DMS153 (cell line): ENCODE data around the gene OR10V1.

Experiments
- DNase-seq: peaks from one replicate; lab custom pipeline; 2025; lab: John Stamatoyannopoulos, UW

The OR10V1 gene, protein sequence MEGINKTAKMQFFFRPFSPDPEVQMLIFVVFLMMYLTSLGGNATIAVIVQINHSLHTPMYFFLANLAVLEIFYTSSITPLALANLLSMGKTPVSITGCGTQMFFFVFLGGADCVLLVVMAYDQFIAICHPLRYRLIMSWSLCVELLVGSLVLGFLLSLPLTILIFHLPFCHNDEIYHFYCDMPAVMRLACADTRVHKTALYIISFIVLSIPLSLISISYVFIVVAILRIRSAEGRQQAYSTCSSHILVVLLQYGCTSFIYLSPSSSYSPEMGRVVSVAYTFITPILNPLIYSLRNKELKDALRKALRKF

DNA sequence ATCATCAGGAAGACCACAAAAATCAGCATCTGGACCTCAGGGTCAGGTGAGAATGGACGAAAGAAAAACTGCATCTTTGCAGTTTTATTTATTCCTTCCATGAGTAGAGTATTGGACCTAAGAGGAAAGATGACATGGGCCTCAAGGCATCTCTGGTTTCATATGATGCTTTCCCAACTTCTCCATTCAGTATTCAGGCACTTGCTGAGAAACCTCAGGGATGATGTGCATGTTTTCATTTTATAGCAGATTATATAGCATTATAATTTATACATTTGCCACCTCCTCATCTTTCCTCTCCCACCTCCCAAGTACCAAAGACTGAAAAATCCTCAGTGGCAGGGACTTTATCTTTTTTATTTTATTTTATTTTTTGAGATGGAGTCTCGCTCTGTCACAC is at the start of gene OR10V1:
Gene OR10V1 (minus strand): TSS at position 101 of the 400 bp plus-strand sequence. CDS start 0 bp downstream, at position 101.
- no peak for DNase-seq

GRCh38 chr11:59761993-59762392 is 48.3 kb upstream of the OR10V1 start:
- no peak for DNase-seq

- DNase-seq = no peak
These were observed 47.1 kb upstream of the OR10V1 start for GRCh38 chr11:59760771-59761170.

DNA sequence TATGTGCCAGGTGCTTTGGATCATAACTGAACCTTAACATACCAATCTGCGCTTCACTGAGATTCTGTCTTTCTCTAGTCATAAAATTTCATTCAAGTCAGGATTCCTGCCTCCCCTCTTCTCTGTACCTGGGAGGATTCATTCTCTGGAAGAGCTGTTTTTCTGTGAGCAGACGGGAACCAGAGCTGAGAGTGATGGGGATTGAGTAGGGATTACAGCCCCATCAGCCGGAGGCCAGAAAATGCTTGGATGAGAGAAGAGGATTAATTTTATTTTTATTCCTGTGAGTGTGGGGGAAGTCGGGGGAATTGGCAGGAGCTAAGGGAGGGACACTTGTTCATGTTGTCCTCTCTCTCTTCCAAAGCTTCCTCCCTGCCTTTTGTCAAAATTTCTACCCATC is 46.3 kb upstream of the OR10V1 start:
- DNase-seq = no peak

DNA sequence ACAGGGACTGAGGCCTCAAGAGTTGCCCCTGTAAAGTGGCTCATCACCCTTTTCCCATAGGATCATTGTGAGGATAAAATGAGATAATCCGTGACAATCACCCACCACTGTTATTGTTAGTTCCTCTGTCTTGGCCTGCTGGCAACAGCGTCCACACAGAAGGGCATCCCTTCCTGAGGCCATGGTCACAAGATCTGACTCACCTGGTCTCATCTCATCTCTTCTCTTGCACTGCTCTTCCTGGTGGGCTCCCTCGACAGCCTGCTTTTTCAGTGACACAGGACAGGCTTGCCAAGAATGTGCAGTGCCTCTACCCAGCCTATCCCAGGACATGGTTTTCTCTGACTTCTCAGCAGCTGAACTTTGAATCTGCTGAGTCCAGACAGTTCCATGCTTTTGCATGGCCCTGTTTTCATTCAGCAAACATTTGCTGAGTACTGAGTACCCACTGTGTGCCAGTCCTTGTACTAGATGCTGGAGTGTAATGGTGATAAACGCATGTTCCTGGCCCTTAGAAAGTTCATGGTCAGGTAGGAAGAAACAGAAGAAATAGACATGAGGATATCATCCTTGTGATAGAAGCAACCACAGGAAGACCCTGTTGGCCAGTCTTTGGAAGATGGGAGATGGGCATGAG is 44.9 kb upstream of the OR10V1 start:
- DNase-seq = no peak

DNA sequence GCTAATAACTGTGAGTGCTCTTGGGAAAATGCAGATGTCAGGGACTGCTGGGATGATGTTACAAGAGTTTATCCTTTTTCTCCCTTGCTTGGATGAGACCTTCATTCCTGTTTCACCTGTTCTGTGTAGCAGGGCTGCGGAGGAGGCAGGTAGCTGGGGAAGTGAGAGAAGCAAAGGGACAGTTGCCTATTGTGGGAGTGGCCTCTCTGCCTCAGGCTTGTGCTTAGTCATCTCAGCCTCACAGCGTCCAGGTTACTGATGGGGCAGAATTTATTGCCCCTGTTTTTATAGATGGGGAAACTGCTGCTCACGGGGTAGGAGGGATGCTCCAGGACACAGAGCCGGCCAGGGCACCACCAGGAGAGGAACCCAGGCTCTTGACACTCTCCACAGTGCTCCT is 43.2 kb upstream of the OR10V1 start:
- no peak for DNase-seq

DNA sequence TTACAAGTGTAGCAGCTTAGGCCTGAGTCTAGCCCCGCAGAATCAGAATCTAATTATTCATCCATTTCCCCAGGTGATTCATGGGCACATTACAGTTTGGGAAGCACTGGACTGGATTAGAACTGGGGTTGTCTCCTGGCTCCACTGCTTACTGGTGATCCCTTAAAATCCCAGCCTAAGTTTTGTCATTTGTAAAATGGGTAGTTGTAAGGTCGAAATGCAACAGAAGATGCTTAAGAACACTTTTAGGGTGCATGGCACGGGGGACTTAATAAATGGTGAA is 42.9 kb upstream of the OR10V1 start:
- no peak for DNase-seq

DNA sequence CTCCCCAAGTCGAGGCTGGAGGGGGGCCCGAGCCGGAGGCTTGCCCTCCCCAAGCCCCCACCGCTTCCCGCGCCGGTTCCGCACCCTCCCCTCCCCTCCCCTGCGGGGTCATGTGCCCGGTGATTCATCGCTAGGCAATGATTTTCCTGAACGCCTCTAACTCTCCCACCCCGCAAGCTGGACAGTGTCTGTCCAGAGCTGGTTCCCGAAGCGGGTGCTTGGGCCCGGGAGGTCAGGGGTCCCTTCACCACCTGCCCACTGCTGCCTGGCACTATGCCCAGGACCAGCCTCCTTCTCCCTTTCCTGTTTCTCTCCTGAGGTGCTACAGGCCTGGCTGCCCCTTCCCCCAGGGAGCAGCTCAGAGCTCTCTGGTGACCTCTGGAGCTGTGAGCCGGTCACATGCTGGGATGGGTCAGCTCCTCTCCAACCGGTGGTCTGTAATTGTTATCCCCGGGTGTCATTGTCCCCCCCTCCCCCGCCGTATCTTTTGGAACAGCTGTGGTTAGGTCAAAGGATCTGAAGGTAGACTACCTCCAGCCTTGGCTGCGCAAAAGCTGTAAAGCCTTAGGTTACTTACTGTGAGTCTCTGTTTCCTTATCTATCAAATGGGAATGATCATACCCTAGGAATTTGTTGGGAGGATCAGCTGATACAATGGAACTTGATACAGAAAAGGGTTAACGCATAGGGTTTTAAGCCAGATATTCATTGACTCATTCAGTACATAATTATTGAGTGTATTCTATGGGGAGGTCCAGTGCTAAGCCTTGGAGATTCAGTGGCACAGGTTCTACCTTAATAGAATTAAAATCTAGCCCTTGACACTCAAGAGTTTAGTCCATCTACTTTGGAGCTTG is 42.3 kb upstream of the OR10V1 start:
- DNase-seq = no peak

DNA sequence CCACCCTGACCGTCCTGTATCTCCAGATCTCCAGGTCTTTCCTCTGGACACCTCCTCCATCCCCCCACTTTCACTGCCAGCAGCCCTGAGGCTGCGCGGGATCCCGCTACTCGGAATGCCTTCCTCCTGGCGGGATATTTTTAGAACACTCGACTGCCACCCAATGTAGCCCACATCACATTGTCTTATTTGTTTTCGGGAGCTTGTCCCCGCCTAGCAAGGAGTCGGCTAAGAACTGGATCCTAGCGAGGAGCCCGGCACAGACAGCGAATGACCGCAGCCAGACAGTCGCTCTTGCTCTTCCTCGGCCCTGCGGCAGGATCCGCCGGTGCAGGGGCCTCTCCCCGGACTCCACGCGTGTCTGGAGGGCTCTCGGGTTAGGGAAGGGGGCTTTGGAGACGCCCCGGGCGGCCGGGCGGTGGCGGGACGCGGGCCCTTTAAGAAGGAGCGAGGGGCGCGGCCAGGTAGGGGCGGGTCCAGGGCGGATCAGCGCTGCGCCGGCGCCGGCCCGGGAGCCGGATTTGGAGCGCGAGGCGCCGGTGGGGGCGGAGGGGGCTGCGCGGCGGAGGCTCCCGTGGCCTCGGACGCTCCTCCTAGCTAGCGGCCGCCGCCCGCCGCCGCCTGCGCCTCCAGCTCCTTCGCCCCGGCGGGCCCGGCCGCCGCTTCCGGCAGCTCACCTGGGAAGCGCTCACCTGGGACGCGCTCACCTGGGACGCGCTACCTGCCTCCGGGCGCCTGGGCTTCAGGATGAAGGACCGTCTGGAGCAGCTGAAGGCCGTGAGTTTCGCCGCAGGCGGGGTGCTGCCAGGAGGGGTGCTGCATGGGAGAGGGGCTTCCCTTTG is 41.4 kb upstream of the OR10V1 start, which contains the start of gene STX3:
Gene STX3 (plus strand): TSS at position 518 of the 842 bp plus-strand sequence. CDS start 230 bp downstream, at position 748.
- peak; percentile 39 for DNase-seq

- DNase-seq = no peak
These were observed 40.8 kb upstream of the OR10V1 start for GRCh38 chr11:59754494-59754858.

- peak; percentile 40 for DNase-seq
These were observed 40.2 kb upstream of the OR10V1 start for GRCh38 chr11:59753650-59754493.

- no peak for DNase-seq
These were observed 32.5 kb upstream of the OR10V1 start for GRCh38 chr11:59746111-59746510.

- no peak for DNase-seq
These were observed 17.4 kb upstream of the OR10V1 start for GRCh38 chr11:59730896-59731565.

GRCh38 chr11:59729834-59730233 is 16.2 kb upstream of the OR10V1 start:
- DNase-seq = no peak

DNA sequence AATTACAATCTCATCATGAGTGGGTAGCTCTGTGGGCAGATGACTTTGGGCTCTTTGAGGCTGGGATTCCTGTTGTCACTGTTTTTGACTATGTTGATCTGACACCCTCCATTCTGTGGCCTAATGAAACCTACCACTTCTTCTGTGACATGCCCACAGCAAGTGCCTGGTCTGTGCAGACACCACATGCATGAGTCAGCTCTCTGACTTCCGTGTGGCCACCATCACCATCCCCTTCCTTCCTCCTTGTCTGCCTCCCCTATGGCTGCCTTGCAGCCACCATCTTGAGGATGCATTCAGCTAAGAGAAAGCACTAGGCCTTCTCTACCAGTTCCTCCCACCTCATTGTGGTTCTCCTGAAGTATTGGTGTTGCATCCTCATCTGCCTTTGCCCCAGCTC is 15.3 kb upstream of the OR10V1 start:
- DNase-seq = no peak

GRCh38 chr11:59728154-59728553 is 14.5 kb upstream of the OR10V1 start:
- DNase-seq = no peak

GRCh38 chr11:59727426-59727825 is 13.8 kb upstream of the OR10V1 start:
- no peak for DNase-seq

DNA sequence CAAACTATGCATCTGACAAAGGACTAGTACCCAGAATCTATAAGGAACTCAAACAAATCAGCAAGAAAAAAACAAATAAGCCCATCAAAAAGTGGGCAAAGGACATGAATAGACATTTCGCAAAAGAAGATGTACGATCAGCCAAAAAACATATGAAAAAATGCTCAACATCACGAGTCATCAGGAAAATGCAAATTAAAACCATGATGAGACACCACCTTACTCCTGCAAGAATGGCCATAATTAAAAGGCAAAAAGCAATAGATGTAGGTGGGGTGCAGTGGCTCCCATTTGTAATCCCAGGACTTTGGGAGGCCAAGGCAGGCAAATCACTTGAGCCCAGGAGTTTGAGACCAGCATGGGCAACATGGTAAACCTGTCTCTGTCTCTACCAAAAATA is 10.4 kb upstream of the OR10V1 start:
- no peak for DNase-seq

DNA sequence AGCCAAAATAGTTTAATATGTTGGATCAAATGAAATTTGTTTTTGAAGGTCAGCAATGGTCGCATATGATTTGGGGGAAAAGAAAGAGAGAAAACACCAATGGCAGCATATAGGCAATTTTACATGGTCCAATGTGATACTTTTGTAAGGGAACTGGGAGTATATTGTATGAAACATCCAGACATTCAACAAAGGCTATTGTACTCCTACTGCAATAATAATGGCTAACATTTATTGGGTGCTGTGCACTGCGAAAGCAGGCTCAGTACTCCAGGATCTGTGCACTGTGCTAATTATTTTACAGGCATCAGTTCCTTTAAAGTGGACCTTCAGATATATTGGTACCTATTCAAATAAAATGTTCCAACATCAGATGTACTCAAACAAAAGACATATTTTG is 5.9 kb upstream of the OR10V1 start:
- no peak for DNase-seq

GRCh38 chr11:59716051-59716450 is 2.4 kb upstream of the OR10V1 start:
- DNase-seq = no peak
